ENCODE data around the gene COL6A5.

The COL6A5 gene

GRCh38 chr3:130488288-130488687, 142.8 kb downstream of the COL6A5 start:
- H3K9me3 ChIP-seq (ENCODE audit: control insufficient read depth, low read length) = no peaks in the 10 kb centered on the region
- peak overlapping the region; percentile 96 for H3K27ac ChIP-seq

GRCh38 chr3:130488769-130489450, 143.4 kb downstream of the COL6A5 start:
- no peaks in the 10 kb centered on the region for H3K27me3 ChIP-seq (ENCODE audit: control insufficient read depth, insufficient read depth, low read length)
- H3K27ac ChIP-seq = peak overlapping the region; percentile 96
- no peak overlapping the region for H3K9ac ChIP-seq
- no peaks in the 10 kb centered on the region for H3K79me2 ChIP-seq
- H3K9me3 ChIP-seq (ENCODE audit: control insufficient read depth, low read length) = no peaks in the 10 kb centered on the region
- H3K36me3 ChIP-seq (ENCODE audit: control insufficient read depth, insufficient read depth, low read length) = no peaks in the 10 kb centered on the region
- peak overlapping the region; percentile 48 for H2AFZ ChIP-seq
- peaks cover 58% of the 10 kb centered on the region for H3K4me1 ChIP-seq
- H3K4me2 ChIP-seq (ENCODE audit: low read length) = no peak overlapping the region
- TF ChIP-seq CTCF (IDR thresholded peaks at IDR 0.05) = no peak
- no peak overlapping the region for H3K4me3 ChIP-seq (ENCODE audit: low read depth, low read length)

More at GRCh38 chr3:130488288-130488687, 142.8 kb downstream of the COL6A5 start:
- H3K4me2 ChIP-seq (ENCODE audit: low read length) = no peak overlapping the region
- peaks cover 58% of the 10 kb centered on the region for H3K4me1 ChIP-seq
- no peak overlapping the region for H3K9ac ChIP-seq
- no peak overlapping the region for H3K4me3 ChIP-seq (ENCODE audit: low read depth, low read length)
- peak overlapping the region; percentile 48 for H2AFZ ChIP-seq
- no peak for TF ChIP-seq CTCF (IDR thresholded peaks at IDR 0.05)
- H3K79me2 ChIP-seq = no peaks in the 10 kb centered on the region
- no peaks in the 10 kb centered on the region for H3K27me3 ChIP-seq (ENCODE audit: control insufficient read depth, insufficient read depth, low read length)
- H3K36me3 ChIP-seq (ENCODE audit: control insufficient read depth, insufficient read depth, low read length) = no peaks in the 10 kb centered on the region

GRCh38 chr3:130490241-130490640, 144.8 kb downstream of the COL6A5 start:
- H3K9me3 ChIP-seq (ENCODE audit: control insufficient read depth, low read length) = no peaks in the 10 kb centered on the region
- no peak for TF ChIP-seq CTCF (IDR thresholded peaks at IDR 0.05)
- H3K9ac ChIP-seq = no peak overlapping the region
- H3K4me3 ChIP-seq (ENCODE audit: low read depth, low read length) = no peak overlapping the region
- H3K79me2 ChIP-seq = no peaks in the 10 kb centered on the region
- no peaks in the 10 kb centered on the region for H3K36me3 ChIP-seq (ENCODE audit: control insufficient read depth, insufficient read depth, low read length)
- H3K4me2 ChIP-seq (ENCODE audit: low read length) = peak overlapping the region; percentile 23
- peak overlapping the region; percentile 96 for H3K27ac ChIP-seq
- peaks cover 64% of the 10 kb centered on the region for H3K4me1 ChIP-seq
- H2AFZ ChIP-seq = no peak overlapping the region
- H3K27me3 ChIP-seq (ENCODE audit: control insufficient read depth, insufficient read depth, low read length) = no peaks in the 10 kb centered on the region

GRCh38 chr3:130491431-130491830, 146.0 kb downstream of the COL6A5 start:
- Histone ChIP-seq H3K4me3 (ENCODE audit: low read depth, low read length) (peak overlapping the region; percentile 23), H3K4me2 (ENCODE audit: low read length) (peak overlapping the region; percentile 58), H3K4me1 (peaks cover 72% of the 10 kb centered on the region)

More at GRCh38 chr3:130491431-130491830, 146.0 kb downstream of the COL6A5 start:
- Histone ChIP-seq H2AFZ (peak overlapping the region; percentile 54), H3K27me3 (ENCODE audit: control insufficient read depth, insufficient read depth, low read length) (no peaks in the 10 kb centered on the region), H3K9me3 (ENCODE audit: control insufficient read depth, low read length) (no peaks in the 10 kb centered on the region), H3K79me2 (no peaks in the 10 kb centered on the region), H3K9ac (no peak overlapping the region), H3K36me3 (ENCODE audit: control insufficient read depth, insufficient read depth, low read length) (peaks cover 1% of the 10 kb centered on the region), H3K27ac (peak overlapping the region; percentile 96)
- TF ChIP-seq CTCF (IDR thresholded peaks at IDR 0.05) = no peak

Measured in parathyroid adenoma (tissue), 2 donors.